ENCODE results near the gene CCR6. TPM values are rescaled to one million over a fixed set of nuclear protein-coding genes. Genes with fewer than 3 reads are reported as not detected.

Gene CCR6
- polyA plus RNA-seq, 4 donors = not detected

DNA sequence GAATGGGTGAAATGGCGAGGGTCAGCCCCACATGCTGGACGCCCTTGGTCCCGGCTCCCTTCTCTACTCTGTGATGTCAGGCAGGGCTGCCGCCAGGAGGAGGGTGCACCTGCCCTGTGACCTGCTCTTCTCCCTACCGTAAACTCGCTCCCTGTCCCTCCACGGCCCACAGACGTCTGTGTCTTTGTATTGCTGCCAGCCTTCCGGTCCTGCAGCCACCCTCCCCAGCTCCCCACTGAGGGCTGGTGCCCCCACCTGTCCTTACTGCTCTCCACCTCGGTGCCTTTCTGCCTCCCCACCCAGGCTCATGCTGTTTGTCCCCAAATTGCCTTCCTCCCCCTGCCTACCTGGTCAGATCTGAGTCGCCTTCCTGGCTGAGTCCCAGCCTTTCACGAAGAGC, 4.1 kb upstream of the CCR6 start:
- DNase-seq (ENCODE audit: low read depth in 4 of 4, low spot score in 3 of 4) = no peak

DNA sequence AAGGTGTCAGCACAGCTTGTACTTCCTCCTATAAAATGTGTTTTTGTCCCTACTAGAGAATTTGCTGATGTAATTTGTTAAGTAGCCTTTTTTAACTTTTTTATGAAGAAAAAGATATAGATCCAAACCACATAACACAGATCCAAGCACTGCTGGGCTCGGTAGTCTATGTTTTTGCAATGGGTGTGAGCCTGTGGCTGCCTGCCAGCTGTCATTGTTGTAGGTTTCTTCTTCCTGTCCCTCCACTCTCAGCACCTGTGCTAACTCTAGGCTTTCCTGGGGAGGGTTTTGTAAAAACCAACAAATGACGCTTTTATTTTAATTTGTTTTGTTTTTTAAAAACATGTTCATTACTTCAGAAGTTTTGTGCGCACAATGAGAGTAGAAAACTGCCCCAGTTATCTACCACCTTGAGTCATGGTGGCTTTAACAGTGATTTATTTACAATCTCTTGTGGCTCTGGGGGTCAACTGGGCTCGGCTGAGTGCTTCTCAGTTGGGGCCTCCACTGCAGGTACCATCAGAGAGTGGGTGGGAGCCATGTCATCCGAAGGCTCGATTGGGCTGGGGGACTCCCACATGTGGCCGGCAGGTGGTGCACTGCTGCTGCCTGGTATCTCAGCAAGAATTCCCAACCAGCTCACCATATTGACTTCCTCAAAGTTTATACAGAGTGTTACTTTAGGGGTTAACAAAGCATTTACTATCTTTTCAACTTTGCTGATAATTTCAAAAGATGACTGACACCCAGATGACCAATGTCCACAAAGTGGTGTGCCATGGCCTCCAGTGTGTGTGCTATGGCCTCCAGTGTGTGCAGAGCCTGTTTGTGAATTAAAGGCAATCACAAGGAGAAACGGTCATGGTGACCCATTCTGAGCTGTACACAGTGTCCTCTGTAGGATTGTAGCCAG, 3.0 kb upstream of the CCR6 start:
- no peak for DNase-seq (ENCODE audit: low read depth in 4 of 4, low spot score in 3 of 4)

DNA sequence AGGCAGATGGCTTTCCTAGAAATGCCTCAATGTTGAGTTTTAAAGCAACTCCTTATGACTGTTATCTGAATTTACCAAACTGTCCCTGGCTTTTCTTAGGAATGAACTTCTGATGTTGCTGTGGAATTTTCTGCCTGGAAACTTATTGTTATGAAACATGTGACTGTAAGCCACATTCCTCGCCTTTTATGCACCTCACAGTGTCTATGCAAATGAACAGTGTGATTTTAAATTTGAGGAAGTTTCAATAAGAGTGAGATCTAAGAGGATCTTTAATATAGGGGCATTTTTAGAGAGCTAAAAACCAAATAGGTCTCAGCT, 2.4 kb upstream of the CCR6 start:
- no peak for DNase-seq (ENCODE audit: low read depth in 4 of 4, low spot score in 3 of 4)

DNA sequence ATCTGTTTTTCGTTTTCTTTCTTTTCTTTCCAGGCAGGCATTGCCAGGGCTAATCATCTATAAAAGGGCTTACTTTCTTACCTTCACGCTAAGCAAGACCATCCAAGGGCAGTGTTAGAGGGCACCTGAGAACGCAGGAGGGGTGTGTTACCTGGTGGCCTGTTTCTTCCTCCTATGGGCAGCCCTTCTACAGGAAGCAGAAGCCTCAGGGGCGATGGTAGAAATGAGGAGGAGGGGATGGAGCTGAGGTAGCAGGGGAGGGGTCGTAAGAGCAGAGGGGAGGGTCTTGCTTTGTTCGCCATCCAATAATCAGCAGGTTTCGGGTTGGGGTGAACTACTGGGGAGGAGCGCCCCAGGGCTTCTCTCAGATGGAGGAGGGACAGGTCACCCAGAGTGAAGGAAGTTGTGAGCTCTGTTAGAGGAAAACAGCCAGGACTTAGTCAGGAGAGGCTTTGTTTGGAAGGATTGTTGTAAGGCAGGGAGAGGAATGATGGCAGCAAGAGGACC, 1.5 kb upstream of the CCR6 start:
- DNase-seq (ENCODE audit: low read depth in 4 of 4, low spot score in 3 of 4) = no peak

DNA sequence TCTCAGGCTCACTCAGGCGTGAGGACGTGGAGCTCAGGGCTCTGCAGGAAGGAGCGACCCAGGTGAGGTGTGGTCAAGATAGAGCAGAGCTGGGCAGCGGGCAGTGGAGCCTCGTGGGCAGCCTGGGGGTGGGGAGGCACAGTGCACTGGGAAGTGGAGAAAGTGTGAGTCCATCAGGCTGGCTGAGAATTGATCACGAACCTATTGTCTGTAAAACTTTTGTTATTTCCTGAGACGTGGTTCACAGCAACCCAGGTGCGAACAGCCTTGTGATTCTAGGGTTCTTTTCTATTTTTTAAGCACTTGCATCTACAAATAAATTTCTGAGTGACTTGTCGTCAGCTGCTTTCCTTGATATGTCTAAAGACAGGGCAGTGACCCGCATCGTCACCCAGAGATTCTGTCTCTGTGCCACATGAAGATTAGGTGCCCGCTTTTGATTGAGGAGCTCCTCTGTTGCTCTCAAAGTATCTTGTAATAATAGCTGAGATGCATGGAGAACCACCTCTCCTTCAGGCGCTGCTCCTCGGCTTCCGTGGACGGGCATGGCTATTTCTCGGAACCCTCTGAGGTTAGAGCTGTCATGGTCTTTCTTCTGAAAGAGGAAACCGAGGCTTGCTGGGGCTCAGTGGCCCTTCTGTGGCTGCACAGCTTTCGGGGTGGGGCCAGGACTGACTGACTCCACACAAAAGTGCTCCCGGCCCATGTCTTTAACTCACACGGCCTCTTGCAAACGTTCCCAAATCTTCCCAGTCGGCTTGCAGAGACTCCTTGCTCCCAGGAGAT, 662 bp upstream of the CCR6 start:
- DNase-seq (ENCODE audit: low read depth in 4 of 4, low spot score in 3 of 4) = no peak

DNA sequence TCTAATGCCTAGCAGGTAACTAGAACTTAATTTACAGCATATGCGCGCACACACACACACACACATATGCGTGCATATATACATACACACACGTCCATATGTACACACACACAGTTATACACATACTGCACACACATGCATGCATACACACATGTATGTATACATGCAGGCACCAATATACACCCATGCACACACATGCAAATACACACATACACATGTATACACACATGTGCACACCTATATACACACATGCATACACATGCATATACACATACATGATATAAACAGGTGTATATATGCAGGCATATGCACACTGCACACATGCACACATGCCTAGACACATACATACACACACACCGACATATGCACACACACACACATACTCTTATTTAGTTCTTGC, 1.9 kb downstream of the CCR6 start:
- no peak for DNase-seq (ENCODE audit: low read depth in 4 of 4, low spot score in 3 of 4)

- no peak for DNase-seq (ENCODE audit: low read depth in 4 of 4, low spot score in 3 of 4)
Observed at GRCh38 chr6:167125410-167125809, 2.5 kb downstream of the CCR6 start.

- DNase-seq (ENCODE audit: low read depth in 4 of 4, low spot score in 3 of 4) = no peak
Observed at GRCh38 chr6:167125855-167126349, 3.0 kb downstream of the CCR6 start.

GRCh38 chr6:167127785-167128531, 5.1 kb downstream of the CCR6 start:
- DNase-seq (ENCODE audit: low read depth in 4 of 4, low spot score in 3 of 4) = no peak

DNA sequence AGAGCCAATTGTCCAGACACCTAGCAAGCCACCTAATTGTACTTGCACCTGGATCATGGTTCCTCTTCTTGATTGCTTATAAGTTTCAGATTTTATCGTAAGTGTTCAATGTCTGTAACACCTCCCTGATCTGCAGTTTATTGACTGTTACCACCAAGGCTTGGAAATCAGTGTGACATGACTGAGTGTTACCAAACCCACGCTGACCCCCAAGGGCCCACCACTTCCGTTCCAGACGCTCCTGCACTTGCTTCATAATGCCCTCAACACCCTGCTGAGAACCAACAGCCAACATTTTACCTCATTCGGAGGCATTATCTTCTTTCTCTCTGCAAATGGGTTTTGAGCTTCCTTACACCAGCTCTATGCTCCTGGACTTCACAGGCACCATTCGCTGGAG, 6.3 kb downstream of the CCR6 start:
- DNase-seq (ENCODE audit: low read depth in 4 of 4, low spot score in 3 of 4) = no peak

DNA sequence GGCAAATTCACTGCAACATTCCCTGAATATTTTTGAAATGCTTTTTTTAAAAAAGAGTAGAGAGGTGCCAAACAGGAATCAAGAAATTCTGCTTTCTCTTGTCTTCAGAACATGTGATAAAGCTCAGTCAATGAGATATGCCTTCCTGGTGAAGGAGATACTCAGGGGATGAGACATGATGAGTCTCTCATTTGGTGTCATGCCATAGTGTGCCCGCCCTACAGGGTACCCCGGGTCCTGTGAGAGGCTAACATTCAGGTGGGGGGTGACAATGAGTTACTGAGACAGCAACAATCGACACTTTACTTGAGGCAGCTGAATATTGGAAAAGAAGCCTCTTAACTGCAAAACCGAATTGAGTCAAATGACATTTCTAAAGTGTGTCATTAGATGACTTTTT, 6.7 kb downstream of the CCR6 start:
- no peak for DNase-seq (ENCODE audit: low read depth in 4 of 4, low spot score in 3 of 4)

- no peak for DNase-seq (ENCODE audit: low read depth in 4 of 4, low spot score in 3 of 4)
Observed at GRCh38 chr6:167130008-167130677, 7.2 kb downstream of the CCR6 start.

- no peak for DNase-seq (ENCODE audit: low read depth in 4 of 4, low spot score in 3 of 4)
Observed at GRCh38 chr6:167130712-167131684, 8.1 kb downstream of the CCR6 start.

GRCh38 chr6:167134448-167135328, 11.8 kb downstream of the CCR6 start:
- no peak for DNase-seq (ENCODE audit: low read depth in 4 of 4, low spot score in 3 of 4)

DNA sequence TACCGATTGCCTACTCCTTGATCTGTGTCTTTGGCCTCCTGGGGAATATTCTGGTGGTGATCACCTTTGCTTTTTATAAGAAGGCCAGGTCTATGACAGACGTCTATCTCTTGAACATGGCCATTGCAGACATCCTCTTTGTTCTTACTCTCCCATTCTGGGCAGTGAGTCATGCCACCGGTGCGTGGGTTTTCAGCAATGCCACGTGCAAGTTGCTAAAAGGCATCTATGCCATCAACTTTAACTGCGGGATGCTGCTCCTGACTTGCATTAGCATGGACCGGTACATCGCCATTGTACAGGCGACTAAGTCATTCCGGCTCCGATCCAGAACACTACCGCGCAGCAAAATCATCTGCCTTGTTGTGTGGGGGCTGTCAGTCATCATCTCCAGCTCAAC, 13.5 kb downstream of the CCR6 start:
- DNase-seq (ENCODE audit: low read depth in 4 of 4, low spot score in 3 of 4) = no peak

DNA sequence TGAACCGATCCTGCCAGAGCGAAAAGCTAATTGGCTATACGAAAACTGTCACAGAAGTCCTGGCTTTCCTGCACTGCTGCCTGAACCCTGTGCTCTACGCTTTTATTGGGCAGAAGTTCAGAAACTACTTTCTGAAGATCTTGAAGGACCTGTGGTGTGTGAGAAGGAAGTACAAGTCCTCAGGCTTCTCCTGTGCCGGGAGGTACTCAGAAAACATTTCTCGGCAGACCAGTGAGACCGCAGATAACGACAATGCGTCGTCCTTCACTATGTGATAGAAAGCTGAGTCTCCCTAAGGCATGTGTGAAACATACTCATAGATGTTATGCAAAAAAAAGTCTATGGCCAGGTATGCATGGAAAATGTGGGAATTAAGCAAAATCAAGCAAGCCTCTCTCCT, 14.2 kb downstream of the CCR6 start:
- no peak for DNase-seq (ENCODE audit: low read depth in 4 of 4, low spot score in 3 of 4)

DNA sequence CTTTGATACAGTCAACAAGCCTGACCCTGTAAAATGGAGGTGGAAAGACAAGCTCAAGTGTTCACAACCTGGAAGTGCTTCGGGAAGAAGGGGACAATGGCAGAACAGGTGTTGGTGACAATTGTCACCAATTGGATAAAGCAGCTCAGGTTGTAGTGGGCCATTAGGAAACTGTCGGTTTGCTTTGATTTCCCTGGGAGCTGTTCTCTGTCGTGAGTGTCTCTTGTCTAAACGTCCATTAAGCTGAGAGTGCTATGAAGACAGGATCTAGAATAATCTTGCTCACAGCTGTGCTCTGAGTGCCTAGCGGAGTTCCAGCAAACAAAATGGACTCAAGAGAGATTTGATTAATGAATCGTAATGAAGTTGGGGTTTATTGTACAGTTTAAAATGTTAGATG, 15.0 kb downstream of the CCR6 start:
- no peak for DNase-seq (ENCODE audit: low read depth in 4 of 4, low spot score in 3 of 4)

DNA sequence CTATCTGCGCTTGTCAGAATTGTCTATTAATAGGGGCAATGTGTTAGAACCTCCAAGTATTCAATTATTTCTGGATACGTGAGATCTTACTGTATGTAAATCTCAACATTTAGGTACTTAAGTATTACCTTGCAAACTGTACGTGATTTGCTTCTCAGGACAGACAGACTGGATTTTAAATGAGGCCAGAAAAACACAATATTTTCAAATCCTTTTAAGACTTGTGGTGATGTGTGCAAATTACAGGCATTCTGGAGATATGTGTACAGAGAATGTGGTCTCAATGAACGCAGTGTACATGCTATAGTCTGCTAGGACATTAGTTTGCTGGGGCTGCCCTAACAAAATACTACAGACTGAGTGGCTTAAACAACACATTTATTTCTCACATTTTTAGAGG, 16.9 kb downstream of the CCR6 start:
- DNase-seq (ENCODE audit: low read depth in 4 of 4, low spot score in 3 of 4) = no peak

Measured in left renal pelvis (tissue), 4 donors.